Activated CD4-positive, alpha-beta T cell treated with anti-CD3 and anti-CD28 coated beads for 36 hours (primary cell): ENCODE data around the gene CDHR1. TPM values are rescaled to one million over a fixed set of nuclear protein-coding genes. Genes with fewer than 3 reads are reported as not detected.
A peak's percentile ranks its signal among the peaks of the same experiment; 100 is the strongest.
"Not testable (repeated sequence)": the region's sequence is repeated elsewhere in the genome, so short reads cannot be mapped to it uniquely, and the experiment has no call there.

Experiments used
- ATAC-seq: fragments of 200-7000 bp; cut with Tn5 transposase; one replicate; pipeline ENCODE4 v1.10.0; 2021; ENCODE audit warnings: mild to moderate bottlenecking, moderate library complexity
- CTCF ChIA-PET: fragments of 350-600 bp; sonication (Branson Sonifier 250); formaldehyde crosslinking; loops from one replicate; lab custom pipeline; 2021; ENCODE audit warnings: antibody characterized with exemption; lab: Charles Lee
- POLR2A ChIA-PET: fragments of 350-600 bp; sonication (Branson Sonifier 250); formaldehyde crosslinking; loops from one replicate; lab custom pipeline; 2021; ENCODE audit warnings: antibody characterized with exemption, inconsistent platforms; lab: Charles Lee
- DNase-seq: peaks from one replicate; pipeline ENCODE4 v3.0.0-alpha.2; 2020
- H3K27ac Mint-ChIP-seq: one replicate; pipeline ENCODE4 v1.8.0; 2021; ENCODE audit warnings: mixed read lengths
- H3K27me3 Mint-ChIP-seq: one replicate; pipeline ENCODE4 v1.8.0; 2021; ENCODE audit warnings: mixed read lengths
- H3K36me3 Mint-ChIP-seq: one replicate; pipeline ENCODE4 v1.8.0; 2021; ENCODE audit warnings: low read depth, mixed read lengths
- H3K4me1 Mint-ChIP-seq: one replicate; pipeline ENCODE4 v1.8.0; 2021; ENCODE audit warnings: mixed read lengths
- H3K4me3 Mint-ChIP-seq: one replicate; pipeline ENCODE4 v1.8.0; 2021; ENCODE audit warnings: mild to moderate bottlenecking, moderate library complexity, mixed read lengths
- H3K9me3 Mint-ChIP-seq: one replicate; pipeline ENCODE4 v1.8.0; 2021; ENCODE audit warnings: low read depth, mixed read lengths
- intact Hi-C, 2 experiments: fragments of 100-400 bp; cut with DNase I in 1 of 2; cut with micrococcal nuclease in 1 of 2; formaldehyde crosslinking; loops; one replicate each; pipeline versions ENCODE4 v1.14.2 to v1.15.1; 2022 to 2024; cut with DNase I, micrococcal nuclease
- total RNA-seq, 2 experiments: library from RNA; stranded (reverse); gene quantifications; one replicate each; pipeline ENCODE4 v1.2.3, GENCODE V29; 2021

Gene CDHR1
- total RNA-seq, 2 experiments from 2014 or later = 0.62 to 1.1 TPM

DNA sequence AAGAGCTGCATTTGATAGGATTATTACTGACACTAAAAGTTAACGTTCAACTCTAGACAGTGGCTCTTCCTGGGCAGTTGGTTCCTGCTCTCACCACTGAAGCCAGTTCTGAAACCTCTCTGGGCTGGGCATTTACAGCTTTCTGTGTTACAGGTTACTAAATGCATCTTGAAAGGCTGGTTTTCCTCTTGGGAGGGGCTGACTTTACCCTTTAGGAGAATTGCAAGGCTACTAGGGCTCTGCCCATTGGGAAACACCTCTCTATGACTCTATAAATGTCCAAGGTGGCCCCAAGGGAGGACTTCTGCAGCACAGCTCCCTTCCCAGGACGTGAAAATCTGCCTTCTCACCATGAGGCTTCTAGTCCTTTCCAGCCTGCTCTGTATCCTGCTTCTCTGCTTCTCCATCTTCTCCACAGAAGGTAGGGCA is 20.8 kb upstream of the CDHR1 start, which contains the start of gene GPR15LG:
TSS of gene GPR15LG (plus strand) at position 301 of the 429 bp plus-strand sequence. CDS start at position 352, 51 bp downstream.
- Mint-ChIP-seq H3K4me1 (peaks cover 10% of the 10 kb centered on the region), H3K9me3 (no peaks in the 10 kb centered on the region), H3K4me3 (no peak within 1 kb of the TSS), H3K36me3 (no peaks in the 10 kb centered on the region), H3K27ac (no peak within 1 kb of the TSS), H3K27me3 (no peaks in the 10 kb centered on the region)
- intact Hi-C loops = no loop called here
- ATAC-seq = no peak
- POLR2A ChIA-PET = interaction anchor here (1.3 kb wide), 1 partner anchor 35 kb away, joined by 4 read pairs; the partner anchor contains the start of gene GHITM
- CTCF ChIA-PET = interaction anchor here (0.7 to 1.3 kb wide), 2 partner anchors 21 to 25 kb away, joined by 3 to 4 read pairs; partner anchors contain the start of gene CDHR1
- no peak for DNase-seq

DNA sequence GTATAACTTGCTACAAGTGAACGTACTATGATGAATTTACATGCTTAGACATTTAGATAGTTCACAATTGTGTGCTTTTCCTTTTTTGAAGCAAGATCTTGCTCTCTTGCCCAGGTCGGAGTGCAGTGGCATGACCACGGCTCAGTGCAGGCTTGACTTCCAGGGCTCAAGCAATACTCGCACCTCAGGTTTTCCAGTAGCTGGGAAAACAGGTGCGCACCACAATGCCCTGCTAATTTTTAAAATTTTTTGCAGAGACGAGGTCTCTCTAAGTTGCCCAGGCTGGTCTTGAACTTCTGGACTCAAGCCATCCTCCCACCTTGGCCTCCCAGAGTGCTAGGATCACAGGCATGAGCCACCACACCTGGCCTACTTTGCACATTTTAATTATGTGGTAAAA is 18.9 kb upstream of the CDHR1 start:
- peaks cover 10% of the 10 kb centered on the region for H3K4me1 Mint-ChIP-seq
- no peaks in the 10 kb centered on the region for H3K27me3 Mint-ChIP-seq
- DNase-seq (no peak), ATAC-seq (no peak)
- H3K9me3 Mint-ChIP-seq = no peaks in the 10 kb centered on the region
- ChIA-PET CTCF (interaction anchor here (1.0 kb wide), 1 partner anchor 19 kb away, joined by 3 read pairs; the partner anchor contains the start of gene CDHR1), POLR2A (no interaction called here)
- intact Hi-C loops = no loop called here
- no peak overlapping the region for H3K4me3 Mint-ChIP-seq
- no peaks in the 10 kb centered on the region for H3K36me3 Mint-ChIP-seq
- H3K27ac Mint-ChIP-seq = no peak overlapping the region

DNA sequence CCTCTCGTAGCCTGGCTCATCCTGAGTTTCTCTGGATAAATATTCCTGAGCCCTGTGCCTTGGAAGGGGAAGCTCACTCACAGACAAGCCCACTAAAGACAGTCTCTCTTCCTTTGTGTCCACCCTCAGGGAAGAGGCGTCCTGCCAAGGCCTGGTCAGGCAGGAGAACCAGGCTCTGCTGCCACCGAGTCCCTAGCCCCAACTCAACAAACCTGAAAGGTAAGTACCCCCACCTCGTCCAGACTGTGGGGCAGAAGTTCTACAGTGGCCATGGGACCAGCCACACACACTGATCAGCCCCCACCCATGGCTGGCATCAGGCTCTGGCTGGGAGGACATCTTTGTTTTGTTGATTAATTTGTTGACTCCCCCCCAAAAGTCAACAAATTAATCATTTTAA is 18.0 kb upstream of the CDHR1 start:
- intact Hi-C loops = no loop called here
- DNase-seq (no peak), ATAC-seq (no peak)
- H3K36me3 Mint-ChIP-seq = no peaks in the 10 kb centered on the region
- no peak overlapping the region for H3K4me3 Mint-ChIP-seq
- H3K4me1 Mint-ChIP-seq = peaks cover 7% of the 10 kb centered on the region
- ChIA-PET CTCF (interaction anchor here (1.3 kb wide), 1 partner anchor 28 kb away, joined by 6 read pairs; no protein-coding TSS in a partner anchor), POLR2A (no interaction called here)
- no peaks in the 10 kb centered on the region for H3K27me3 Mint-ChIP-seq
- H3K9me3 Mint-ChIP-seq = no peaks in the 10 kb centered on the region
- H3K27ac Mint-ChIP-seq = peak overlapping the region; percentile 32

DNA sequence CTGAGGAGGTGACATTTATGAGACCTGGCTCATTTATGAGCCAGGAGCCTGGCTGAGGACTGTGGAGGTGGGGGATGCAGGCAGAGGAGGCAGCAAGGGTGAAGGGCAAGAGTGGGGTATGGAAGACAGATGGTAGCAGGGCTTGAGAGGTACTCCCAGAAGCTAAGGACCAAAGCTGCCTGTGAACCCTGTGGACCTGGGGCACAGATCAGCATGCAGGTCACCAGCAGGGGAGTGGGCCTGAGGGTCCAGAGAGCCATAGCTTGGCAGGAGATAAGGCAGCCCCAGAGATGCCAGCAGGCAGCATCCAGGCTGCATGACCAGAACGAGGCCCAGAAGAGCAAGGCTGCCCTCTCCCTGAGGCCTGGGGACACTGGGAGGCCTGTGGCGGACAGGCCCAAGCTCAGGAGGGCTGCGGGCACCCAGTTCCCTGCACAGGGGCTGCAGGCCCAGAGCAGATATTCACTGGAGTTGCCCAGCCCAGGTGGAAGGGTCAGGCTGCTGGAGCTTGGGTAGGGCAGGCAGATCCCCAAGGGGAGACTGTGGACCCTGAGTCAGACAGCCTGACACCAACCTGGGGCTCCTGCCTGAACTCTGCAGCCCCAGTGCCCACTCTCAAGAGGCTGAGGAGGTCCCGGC is 17.4 kb upstream of the CDHR1 start:
- Mint-ChIP-seq H3K4me1 (peaks cover 7% of the 10 kb centered on the region), H3K9me3 (no peaks in the 10 kb centered on the region), H3K4me3 (no peak overlapping the region), H3K27ac (peak overlapping the region; percentile 32), H3K27me3 (no peaks in the 10 kb centered on the region), H3K36me3 (no peaks in the 10 kb centered on the region)
- ChIA-PET POLR2A (no interaction called here), CTCF (interaction anchor here (1.0 to 1.3 kb wide), 2 partner anchors 13 to 29 kb away, joined by 3 to 6 read pairs; no protein-coding TSS in a partner anchor)
- intact Hi-C loops = no loop called here
- ATAC-seq = no peak
- no peak for DNase-seq

DNA sequence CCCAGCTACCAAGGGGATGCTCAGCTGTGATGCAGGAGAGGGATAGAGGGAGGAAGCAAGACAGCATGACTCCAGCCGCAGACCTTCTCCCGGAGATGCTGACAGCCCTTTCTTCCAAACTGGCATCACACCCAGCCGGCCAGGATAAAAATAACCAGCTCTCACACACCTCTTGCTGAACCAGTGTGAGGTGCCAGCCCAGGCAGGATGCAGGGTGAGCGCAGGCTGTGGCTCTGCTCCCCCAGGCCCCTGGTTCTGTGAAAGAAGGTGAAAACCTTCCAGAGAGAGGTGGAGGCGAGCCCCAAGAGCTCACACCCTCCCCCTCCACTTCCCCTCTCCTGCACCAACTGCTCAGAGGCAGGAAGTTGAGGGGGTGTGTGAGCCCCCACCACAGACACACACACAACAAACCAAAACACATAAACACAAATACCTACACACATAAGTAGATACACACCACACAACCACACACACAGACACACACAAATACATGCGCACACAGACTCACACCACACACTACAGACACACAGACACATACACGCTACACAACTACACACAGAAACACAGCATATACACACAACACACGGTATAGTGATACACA is 16.7 kb upstream of the CDHR1 start:
- Mint-ChIP-seq H3K4me3 (no peak overlapping the region), H3K27ac (no peak overlapping the region), H3K36me3 (no peaks in the 10 kb centered on the region), H3K4me1 (peaks cover 7% of the 10 kb centered on the region), H3K27me3 (no peaks in the 10 kb centered on the region), H3K9me3 (no peaks in the 10 kb centered on the region)
- ATAC-seq (peak; percentile 73), DNase-seq (peak; percentile 61)
- POLR2A ChIA-PET = no interaction called here
- CTCF ChIA-PET = interaction anchor here (1.0 to 1.3 kb wide), 2 partner anchors 13 to 29 kb away, joined by 3 to 6 read pairs; no protein-coding TSS in a partner anchor
- intact Hi-C loops = no loop called here

DNA sequence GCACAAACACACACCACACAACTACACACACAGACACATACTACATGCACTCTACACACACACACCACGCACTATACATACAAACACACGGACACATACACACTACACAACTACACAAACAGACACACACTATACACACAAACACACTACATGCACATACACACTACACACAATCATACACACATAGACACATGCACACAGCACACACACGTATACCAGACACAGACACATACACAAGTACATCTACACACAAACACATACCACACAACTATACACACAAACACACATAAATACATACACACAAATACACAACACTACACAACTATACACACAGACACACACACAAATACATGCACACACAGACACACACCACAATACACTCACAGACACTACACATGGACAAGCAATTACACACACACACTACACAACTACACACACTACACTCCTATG is 16.2 kb upstream of the CDHR1 start:
- ChIA-PET POLR2A (no interaction called here), CTCF (interaction anchor here (1.0 kb wide), 1 partner anchor 14 kb away, joined by 3 read pairs; no protein-coding TSS in a partner anchor)
- Mint-ChIP-seq H3K36me3 (no peaks in the 10 kb centered on the region), H3K27me3 (no peaks in the 10 kb centered on the region), H3K9me3 (no peaks in the 10 kb centered on the region), H3K27ac (no peak overlapping the region), H3K4me1 (peaks cover 7% of the 10 kb centered on the region), H3K4me3 (no peak overlapping the region)
- DNase-seq = no peak
- intact Hi-C loops = no loop called here
- no peak for ATAC-seq

DNA sequence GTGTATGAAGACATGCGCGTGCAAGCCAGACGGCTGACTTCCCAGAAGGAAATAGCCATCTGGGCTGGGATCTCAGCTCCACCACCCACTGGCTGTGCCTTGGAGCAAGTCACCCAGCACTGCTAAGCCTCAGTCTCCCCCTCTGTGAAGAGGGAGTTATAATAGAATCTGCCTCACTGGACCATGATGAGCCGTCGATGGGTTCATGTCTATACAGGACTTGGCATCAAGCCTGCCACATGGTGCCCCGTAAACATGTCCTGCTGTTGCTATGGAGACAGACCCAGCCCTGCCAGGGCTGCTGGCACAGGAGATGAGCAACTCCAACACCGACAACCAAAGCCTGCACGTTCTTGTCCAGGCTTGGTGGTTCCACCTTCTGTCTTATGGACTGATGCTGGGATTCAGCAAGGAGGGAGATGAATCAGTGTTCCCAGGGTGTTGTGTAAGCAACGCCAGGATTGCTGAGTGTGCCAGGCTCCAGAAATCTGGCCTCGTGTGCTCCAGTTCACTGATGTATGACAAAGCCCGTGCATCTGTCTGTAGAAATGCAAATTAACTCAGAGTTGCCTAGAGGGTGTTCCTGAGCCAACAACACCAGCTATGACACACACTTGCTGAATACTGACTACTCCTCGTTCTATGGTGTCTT is 15.2 kb upstream of the CDHR1 start:
- ChIA-PET POLR2A (no interaction called here), CTCF (no interaction called here)
- H3K4me3 Mint-ChIP-seq = no peak overlapping the region
- H3K27ac Mint-ChIP-seq = no peak overlapping the region
- DNase-seq (peak; percentile 62), ATAC-seq (peak; percentile 79)
- H3K4me1 Mint-ChIP-seq = peaks cover 7% of the 10 kb centered on the region
- no peaks in the 10 kb centered on the region for H3K27me3 Mint-ChIP-seq
- intact Hi-C loops = no loop called here
- no peaks in the 10 kb centered on the region for H3K36me3 Mint-ChIP-seq
- H3K9me3 Mint-ChIP-seq = no peaks in the 10 kb centered on the region

DNA sequence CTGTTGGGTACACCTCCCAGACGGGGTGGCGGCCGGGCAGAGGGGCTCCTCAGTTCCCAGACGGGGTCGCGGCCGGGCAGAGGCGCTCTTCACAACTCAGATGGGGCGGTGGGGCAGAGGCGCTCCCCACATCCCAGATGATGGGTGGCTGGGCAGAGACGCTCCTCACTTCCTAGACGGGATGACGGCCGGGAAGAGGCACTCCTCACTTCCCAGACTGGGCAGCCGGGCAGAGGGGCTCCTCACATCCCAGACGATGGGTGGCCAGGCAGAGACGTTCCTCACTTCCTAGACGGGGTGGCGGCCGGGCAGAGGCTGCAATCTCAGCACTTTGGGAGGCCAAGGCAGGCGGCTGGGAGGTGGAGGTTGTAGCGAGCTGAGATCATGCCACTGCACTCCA is 14.0 kb upstream of the CDHR1 start:
- DNase-seq, ATAC-seq, H3K36me3 Mint-ChIP-seq, H3K4me3 Mint-ChIP-seq, H3K9me3 Mint-ChIP-seq, POLR2A ChIA-PET, H3K4me1 Mint-ChIP-seq, H3K27me3 Mint-ChIP-seq, intact Hi-C loops, H3K27ac Mint-ChIP-seq, CTCF ChIA-PET: not testable (repeated sequence)

DNA sequence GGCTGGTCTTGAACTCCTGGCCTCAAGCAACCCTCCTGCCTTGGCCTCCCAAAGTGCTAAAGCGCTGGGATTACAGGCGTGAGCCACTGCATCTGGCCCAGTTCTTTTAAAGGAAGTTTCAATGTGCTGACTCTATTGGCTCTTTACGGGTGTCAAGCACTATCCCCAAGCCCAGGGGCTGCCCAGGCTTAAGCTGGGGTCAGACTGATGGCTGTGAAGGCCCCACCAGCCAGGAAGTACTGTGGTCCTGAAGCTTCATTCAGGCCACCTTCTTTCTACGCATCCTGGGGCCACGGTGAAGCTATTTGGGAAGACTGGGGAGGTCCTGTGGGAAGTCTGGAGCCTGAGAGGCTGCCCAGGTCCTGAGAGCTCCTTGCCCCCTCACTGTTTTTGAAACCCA is 12.7 kb upstream of the CDHR1 start:
- CTCF ChIA-PET = interaction anchor here (1.0 to 1.3 kb wide), 2 partner anchors 29 to 34 kb away, joined by 4 to 5 read pairs; no protein-coding TSS in a partner anchor
- Mint-ChIP-seq H3K27ac (no peak overlapping the region), H3K9me3 (no peaks in the 10 kb centered on the region), H3K36me3 (no peaks in the 10 kb centered on the region), H3K4me3 (no peak overlapping the region), H3K4me1 (peaks cover 3% of the 10 kb centered on the region), H3K27me3 (no peaks in the 10 kb centered on the region)
- ATAC-seq (no peak), DNase-seq (no peak)
- intact Hi-C loops = no loop called here
- POLR2A ChIA-PET = interaction anchor here (1.3 kb wide), 1 partner anchor 26 kb away, joined by 6 read pairs; no protein-coding TSS in a partner anchor

DNA sequence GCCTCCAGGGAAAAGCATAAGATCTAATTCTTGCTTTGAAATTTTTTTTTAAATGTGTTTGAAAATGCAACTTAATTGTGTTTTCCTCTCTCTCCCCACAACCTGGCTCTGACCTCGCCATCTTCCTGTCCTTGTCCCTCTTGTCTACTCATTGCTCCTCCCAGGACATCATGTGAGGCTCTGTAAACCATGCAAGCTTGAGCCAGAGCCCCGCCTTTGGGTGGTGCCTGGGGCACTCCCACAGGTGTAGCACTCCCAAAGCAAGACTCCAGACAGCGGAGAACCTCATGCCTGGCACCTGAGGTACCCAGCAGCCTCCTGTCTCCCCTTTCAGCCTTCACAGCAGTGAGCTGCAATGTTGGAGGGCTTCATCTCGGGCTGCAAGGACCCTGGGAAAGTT is 9.8 kb upstream of the CDHR1 start:
- CTCF ChIA-PET = interaction anchor here (0.9 kb wide), 1 partner anchor 23 kb away, joined by 4 read pairs; no protein-coding TSS in a partner anchor
- Mint-ChIP-seq H3K27me3 (no peaks in the 10 kb centered on the region), H3K27ac (no peak overlapping the region), H3K36me3 (no peaks in the 10 kb centered on the region), H3K4me3 (no peak overlapping the region), H3K9me3 (no peaks in the 10 kb centered on the region), H3K4me1 (no peaks in the 10 kb centered on the region)
- ATAC-seq (no peak), DNase-seq (no peak)
- intact Hi-C loops = no loop called here
- POLR2A ChIA-PET = no interaction called here

DNA sequence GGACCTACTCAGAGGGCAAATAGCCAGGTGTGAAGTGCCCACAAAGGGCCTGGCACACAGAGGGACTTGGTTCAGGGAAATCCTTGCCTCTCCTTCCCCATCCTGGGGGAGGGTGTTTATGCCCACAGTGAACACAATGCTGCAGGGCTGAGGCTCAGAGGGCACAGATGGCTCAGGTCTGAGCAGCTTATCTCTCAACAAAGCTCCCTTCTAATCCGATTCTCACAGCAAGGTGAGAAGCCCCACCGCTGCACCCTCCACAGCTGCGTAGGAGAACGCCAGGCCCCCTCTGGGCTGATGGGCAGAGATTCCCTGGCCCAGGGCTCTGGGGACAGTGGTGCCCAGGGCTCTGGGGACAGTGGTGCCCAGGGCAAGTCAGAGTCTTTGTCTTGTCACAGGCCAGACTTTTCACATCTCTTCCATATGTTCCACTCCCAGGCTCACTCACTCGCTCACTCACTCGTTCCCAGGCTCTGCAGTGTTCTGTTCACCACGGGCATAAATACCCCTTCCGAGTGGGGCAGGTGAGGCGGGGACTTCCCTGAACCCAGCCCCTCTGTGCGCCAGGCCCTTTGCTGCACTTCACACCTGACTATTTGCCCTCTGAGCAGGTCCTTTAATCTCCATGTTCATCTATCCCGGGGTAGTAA is 8.7 kb upstream of the CDHR1 start:
- no peak overlapping the region for H3K4me3 Mint-ChIP-seq
- intact Hi-C loops = no loop called here
- H3K27ac Mint-ChIP-seq = no peak overlapping the region
- H3K4me1 Mint-ChIP-seq = peaks cover 2% of the 10 kb centered on the region
- no peaks in the 10 kb centered on the region for H3K36me3 Mint-ChIP-seq
- POLR2A ChIA-PET = no interaction called here
- H3K27me3 Mint-ChIP-seq = no peaks in the 10 kb centered on the region
- H3K9me3 Mint-ChIP-seq = no peaks in the 10 kb centered on the region
- ATAC-seq (no peak), DNase-seq (no peak)
- CTCF ChIA-PET = interaction anchor here (0.5 kb wide), 1 partner anchor 60 kb away, joined by 3 read pairs; no protein-coding TSS in a partner anchor
